Upper lobe of right lung (tissue), 1 donor: ENCODE results near the gene FAM83G. TPM values are rescaled to one million over a fixed set of nuclear protein-coding genes. Genes with fewer than 3 reads are reported as not detected.
A peak's percentile ranks its signal among the peaks of the same experiment; 100 is the strongest.

Experiments
- ATAC-seq: fragments of 200-7000 bp; cut with Tn5 transposase; one replicate; pipeline ENCODE4 v1.9.1; 2020; ENCODE audit warnings: mild to moderate bottlenecking, moderate library complexity
- DNase-seq: peaks from one replicate; pipeline ENCODE4 v3.0.0-alpha.2; 2020
- H3K27ac ChIP-seq: fragments of 200-600 bp; one replicate; pipeline ENCODE4 v1.8.0; 2022
- H3K27me3 ChIP-seq: fragments of 200-600 bp; one replicate; pipeline ENCODE4 v1.8.0; 2022; ENCODE audit warnings: mild to moderate bottlenecking
- H3K36me3 ChIP-seq: fragments of 200-600 bp; one replicate; pipeline ENCODE4 v1.8.0; 2022
- H3K4me1 ChIP-seq: fragments of 200-600 bp; one replicate; pipeline ENCODE4 v1.8.0; 2022
- H3K4me3 ChIP-seq: fragments of 200-600 bp; one replicate; pipeline ENCODE4 v1.8.0; 2022; ENCODE audit warnings: mild to moderate bottlenecking
- H3K9me3 ChIP-seq: fragments of 200-600 bp; one replicate; pipeline ENCODE4 v1.8.0; 2022
- intact Hi-C: fragments of 100-400 bp; cut with DNase I; formaldehyde crosslinking; loops from one replicate; pipeline ENCODE4 v1.11.0; 2022
- total RNA-seq: library from RNA; stranded (reverse); fragmentation: NEBNext Ultra II Directional; extraction: Animal tissue kit (Norgen Biotek cat#: 25700); gene quantifications from one replicate; pipeline ENCODE4 v1.2.1, GENCODE V29; 2021
- TF ChIP-seq, protein P1 (sequence below): fragments of 200-600 bp; IDR thresholded peaks from one replicate; pipeline ENCODE4 v1.8.0; 2022; ENCODE audit warnings: antibody characterized with exemption
- donor health status: DM: no; HTN: yes; CAD: no; lungs with severe emphysema.

Gene FAM83G
- total RNA-seq, 1 donor from 2014 or later = 8.3 TPM

DNA sequence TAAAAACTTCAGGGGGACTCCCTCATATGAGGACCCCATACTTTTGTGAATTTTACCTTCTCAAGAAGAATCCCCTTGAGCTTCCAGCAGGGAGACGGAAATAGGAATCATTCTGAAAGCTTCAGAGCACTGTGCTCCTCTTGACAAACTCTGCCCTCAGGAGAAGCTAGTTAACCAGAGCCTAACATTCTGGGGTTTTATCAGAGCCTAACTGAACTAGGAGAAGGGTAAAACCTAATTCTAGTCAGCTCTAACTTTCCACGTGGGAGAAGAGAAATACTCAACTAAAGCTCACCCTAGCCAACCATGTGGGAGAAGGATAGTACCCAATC is 65.9 kb downstream of the FAM83G start:
- H3K36me3 ChIP-seq = no peaks in the 10 kb centered on the region
- H3K4me3 ChIP-seq = no peak overlapping the region
- H3K4me1 ChIP-seq = no peaks in the 10 kb centered on the region
- no peaks in the 10 kb centered on the region for H3K27me3 ChIP-seq
- ATAC-seq = no peak
- intact Hi-C loops = no loop called here
- H3K9me3 ChIP-seq = no peaks in the 10 kb centered on the region
- TF ChIP-seq, protein P1, sequence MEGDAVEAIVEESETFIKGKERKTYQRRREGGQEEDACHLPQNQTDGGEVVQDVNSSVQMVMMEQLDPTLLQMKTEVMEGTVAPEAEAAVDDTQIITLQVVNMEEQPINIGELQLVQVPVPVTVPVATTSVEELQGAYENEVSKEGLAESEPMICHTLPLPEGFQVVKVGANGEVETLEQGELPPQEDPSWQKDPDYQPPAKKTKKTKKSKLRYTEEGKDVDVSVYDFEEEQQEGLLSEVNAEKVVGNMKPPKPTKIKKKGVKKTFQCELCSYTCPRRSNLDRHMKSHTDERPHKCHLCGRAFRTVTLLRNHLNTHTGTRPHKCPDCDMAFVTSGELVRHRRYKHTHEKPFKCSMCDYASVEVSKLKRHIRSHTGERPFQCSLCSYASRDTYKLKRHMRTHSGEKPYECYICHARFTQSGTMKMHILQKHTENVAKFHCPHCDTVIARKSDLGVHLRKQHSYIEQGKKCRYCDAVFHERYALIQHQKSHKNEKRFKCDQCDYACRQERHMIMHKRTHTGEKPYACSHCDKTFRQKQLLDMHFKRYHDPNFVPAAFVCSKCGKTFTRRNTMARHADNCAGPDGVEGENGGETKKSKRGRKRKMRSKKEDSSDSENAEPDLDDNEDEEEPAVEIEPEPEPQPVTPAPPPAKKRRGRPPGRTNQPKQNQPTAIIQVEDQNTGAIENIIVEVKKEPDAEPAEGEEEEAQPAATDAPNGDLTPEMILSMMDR = no peak
- no peak overlapping the region for H3K27ac ChIP-seq
- no peak for DNase-seq

DNA sequence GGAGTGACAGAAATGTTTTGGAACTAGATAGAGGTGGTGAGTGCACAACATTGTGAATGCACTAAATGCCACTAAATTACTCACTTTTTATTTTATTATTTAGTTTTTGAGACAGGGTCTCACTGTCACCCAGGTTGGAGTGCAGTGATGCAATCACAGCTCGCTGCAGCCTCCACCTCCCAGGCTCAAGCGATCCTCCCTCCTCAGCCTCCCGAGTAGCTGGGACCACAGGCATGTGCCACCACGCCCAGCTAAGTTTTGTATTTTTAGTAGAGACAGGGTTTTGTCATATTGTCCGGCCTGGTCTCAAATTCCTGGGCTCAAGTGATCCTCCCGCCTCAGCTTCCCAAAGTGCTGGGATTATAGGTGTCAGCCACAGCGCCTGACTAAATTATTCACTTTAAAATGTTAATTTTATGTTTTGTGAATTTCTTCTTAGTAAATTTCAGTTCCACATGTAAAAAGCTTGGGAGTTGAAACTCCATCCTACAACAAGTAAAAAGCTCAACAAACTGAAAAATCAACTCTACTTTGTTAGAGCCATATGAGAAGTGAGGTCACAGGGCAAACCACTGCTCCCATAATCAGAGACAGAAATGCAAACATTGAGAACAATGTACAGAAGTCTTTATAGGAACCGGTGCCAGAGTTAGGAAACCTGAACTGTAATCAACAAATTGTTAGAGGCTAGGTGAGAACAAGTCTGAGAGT is 66.4 kb downstream of the FAM83G start:
- H3K9me3 ChIP-seq = no peaks in the 10 kb centered on the region
- H3K27ac ChIP-seq = no peak overlapping the region
- H3K4me3 ChIP-seq = no peak overlapping the region
- intact Hi-C loops = no loop called here
- TF ChIP-seq, protein P1 = no peak
- DNase-seq = no peak
- no peaks in the 10 kb centered on the region for H3K4me1 ChIP-seq
- no peaks in the 10 kb centered on the region for H3K36me3 ChIP-seq
- no peaks in the 10 kb centered on the region for H3K27me3 ChIP-seq
- no peak for ATAC-seq

DNA sequence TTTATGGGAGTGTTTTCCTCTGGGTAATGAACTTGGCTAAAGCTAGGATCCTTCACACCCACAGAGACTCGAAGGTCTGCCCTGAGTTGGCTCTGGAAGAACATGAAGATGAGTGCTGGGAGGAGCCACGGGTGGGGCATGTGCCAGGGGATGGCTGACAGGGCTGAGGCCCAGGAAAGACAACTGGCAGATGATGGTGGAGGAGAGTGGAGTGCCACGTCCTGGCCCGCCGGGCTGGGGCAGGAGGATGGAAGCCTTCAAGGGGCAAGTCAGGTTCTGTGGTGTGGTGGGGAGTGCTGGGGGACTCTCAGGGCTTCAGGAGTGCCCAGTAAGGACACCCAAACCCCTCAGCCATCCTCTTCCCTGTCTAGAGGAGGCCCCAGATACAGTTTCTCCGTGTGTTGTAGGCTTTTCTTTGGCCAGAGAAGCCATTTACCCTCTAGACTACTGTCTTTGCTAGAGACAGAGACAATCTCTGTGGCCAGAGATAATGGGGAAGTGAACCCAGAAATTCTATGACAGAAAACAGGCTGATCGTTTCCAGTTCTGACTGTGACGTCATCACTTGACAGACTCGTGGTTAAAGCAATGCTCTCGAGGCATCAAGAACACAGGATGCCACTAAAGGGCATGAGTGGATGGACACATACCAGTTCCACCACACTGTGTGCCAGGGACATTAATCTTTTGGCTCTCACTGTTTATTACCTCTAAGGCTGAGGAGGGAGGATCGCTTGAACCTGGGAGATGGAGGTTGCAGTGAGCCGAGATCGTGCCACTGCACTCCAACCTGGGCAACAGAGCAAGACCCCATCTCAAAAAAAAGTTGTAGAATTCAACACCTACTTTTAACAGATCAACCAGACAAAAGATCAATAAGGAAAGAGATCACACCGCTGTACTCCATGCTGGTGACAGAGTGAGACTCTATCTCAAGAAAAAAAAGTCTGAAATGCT is 71.2 kb downstream of the FAM83G start:
- H3K36me3 ChIP-seq = peaks cover 28% of the 10 kb centered on the region
- H3K4me1 ChIP-seq = no peaks in the 10 kb centered on the region
- H3K27ac ChIP-seq = no peak overlapping the region
- no peaks in the 10 kb centered on the region for H3K27me3 ChIP-seq
- intact Hi-C loops = no loop called here
- TF ChIP-seq, protein P1 = no peak
- H3K4me3 ChIP-seq = no peak overlapping the region
- no peaks in the 10 kb centered on the region for H3K9me3 ChIP-seq
- ATAC-seq (peak; percentile 32), DNase-seq (no peak)

DNA sequence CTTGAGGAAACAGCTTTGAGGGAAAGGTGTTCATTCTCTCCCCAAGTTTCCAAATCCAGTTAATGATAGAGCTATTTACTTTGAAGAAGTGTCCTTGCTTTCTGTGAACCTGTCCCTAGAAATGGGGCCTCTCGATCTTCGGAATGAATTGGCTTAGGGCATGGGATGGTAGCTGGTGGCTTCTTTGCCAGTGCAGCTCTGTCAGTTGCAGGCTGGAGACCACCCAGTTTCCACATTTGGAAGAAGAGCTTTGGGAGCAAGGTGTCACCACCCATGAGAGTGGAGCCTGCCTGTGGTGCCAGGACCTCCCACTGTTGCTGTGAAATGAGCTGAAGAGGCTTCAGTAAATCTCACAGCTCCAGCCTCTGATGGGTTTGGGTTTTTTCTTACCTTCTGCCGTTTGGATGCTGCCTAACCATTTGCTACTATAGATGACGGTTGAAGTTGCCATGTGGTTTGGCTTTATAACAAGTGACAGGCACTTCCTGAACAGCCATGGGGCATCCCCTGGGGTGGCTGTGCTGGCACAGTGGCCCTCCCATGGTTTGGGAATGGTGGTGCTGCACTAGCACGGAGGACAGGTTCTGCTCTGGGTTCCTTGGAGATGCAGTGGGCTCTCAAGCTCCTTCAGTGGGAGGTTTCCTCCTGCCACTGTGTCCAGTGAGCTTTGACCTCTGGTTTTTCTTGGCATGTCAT is 72.1 kb downstream of the FAM83G start:
- Histone ChIP-seq H3K4me3 (no peak overlapping the region), H3K27me3 (no peaks in the 10 kb centered on the region), H3K36me3 (peaks cover 34% of the 10 kb centered on the region), H3K27ac (no peak overlapping the region), H3K9me3 (no peaks in the 10 kb centered on the region), H3K4me1 (no peaks in the 10 kb centered on the region)
- intact Hi-C loops = no loop called here
- no peak for ATAC-seq
- TF ChIP-seq, protein P1 = no peak
- no peak for DNase-seq

DNA sequence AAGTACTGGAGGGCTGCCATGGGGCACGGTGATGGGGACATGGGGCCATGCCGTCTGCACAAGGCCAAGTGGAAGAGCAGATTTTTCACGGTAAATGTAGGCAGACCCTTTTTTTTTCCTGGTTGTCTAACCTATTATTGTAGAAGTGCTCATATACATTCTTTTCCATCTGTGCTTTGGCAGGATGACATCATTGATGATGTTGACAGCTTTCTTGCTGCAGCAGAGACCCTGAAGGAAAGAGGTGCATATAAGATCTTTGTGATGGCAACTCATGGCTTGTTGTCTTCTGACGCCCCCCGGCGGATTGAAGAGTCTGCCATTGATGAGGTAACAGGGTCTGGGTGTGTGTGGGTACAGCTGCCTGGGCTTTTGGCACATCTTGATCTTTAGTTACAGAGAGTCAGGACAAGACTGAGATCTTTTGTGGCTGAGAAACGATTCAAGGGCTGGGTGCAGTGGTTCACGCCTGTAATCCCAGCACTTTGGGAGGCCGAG is 75.9 kb downstream of the FAM83G start:
- H3K4me1 ChIP-seq = no peaks in the 10 kb centered on the region
- no peaks in the 10 kb centered on the region for H3K9me3 ChIP-seq
- H3K27ac ChIP-seq = no peak overlapping the region
- H3K36me3 ChIP-seq = peaks cover 41% of the 10 kb centered on the region
- no peak for ATAC-seq
- intact Hi-C loops = no loop called here
- no peaks in the 10 kb centered on the region for H3K27me3 ChIP-seq
- no peak overlapping the region for H3K4me3 ChIP-seq
- TF ChIP-seq, protein P1 = no peak
- DNase-seq = no peak
